ENCODE measurements around the gene SLC7A6. TPM values are rescaled to one million over a fixed set of nuclear protein-coding genes. Genes with fewer than 3 reads are reported as not detected.

Gene SLC7A6
- polyA plus RNA-seq, 3 donors, result 13.1 to 17.8 (median 13.9) TPM

Other genes starting within 250 kb of the SLC7A6 start
- gene DPEP2NB, start 248.6 kb upstream of the SLC7A6 start, polyA plus RNA-seq (ENCODE audit: insufficient read length in 3 of 3), result not detected
- gene DDX28, start 241.3 kb upstream of the SLC7A6 start, polyA plus RNA-seq (ENCODE audit: insufficient read length in 3 of 3), result 10 to 100 TPM in 2 of 3 donors, 1 to 10 TPM in 1; 9.3 to 11.3 (median 10.1) TPM
- gene DUS2, start 241.2 kb upstream of the SLC7A6 start, polyA plus RNA-seq (ENCODE audit: insufficient read length in 3 of 3), result 10 to 100 TPM; 13.7 to 17.9 (median 17.5) TPM
- gene NFATC3, start 179.2 kb upstream of the SLC7A6 start, polyA plus RNA-seq (ENCODE audit: insufficient read length in 3 of 3), result 10 to 100 TPM; 28.8 to 37.0 (median 35.7) TPM
- gene ESRP2, start 28.4 kb upstream of the SLC7A6 start, polyA plus RNA-seq (ENCODE audit: insufficient read length in 3 of 3), result 10 to 100 TPM; 23.0 to 40.0 (median 27.1) TPM
- 10 to 100 TPM; 20.3 to 23.7 (median 23.4) TPM for gene PLA2G15, start 19.2 kb upstream of the SLC7A6 start, polyA plus RNA-seq (ENCODE audit: insufficient read length in 3 of 3)
- 10 to 100 TPM; 19.8 to 25.4 (median 20.8) TPM for gene SLC7A6OS, start 46.4 kb downstream of the SLC7A6 start, polyA plus RNA-seq (ENCODE audit: insufficient read length in 3 of 3)
- gene PRMT7, start 46.5 kb downstream of the SLC7A6 start, polyA plus RNA-seq (ENCODE audit: insufficient read length in 3 of 3), result 10 to 100 TPM; 51.2 to 64.2 (median 52.5) TPM
- gene SMPD3, start 184.0 kb downstream of the SLC7A6 start, polyA plus RNA-seq (ENCODE audit: insufficient read length in 3 of 3), result 1 to 10 TPM in 2 of 3 donors, under 1 TPM in 1; 0.96 to 2.5 (median 1.2) TPM